ENCODE results near the gene TSPAN31. TPM values are rescaled to one million over a fixed set of nuclear protein-coding genes. Genes with fewer than 3 reads are reported as not detected.

The TSPAN31 gene
- polyA plus RNA-seq, 2 of the 4 experiments (the other 2 are of a cell fraction) = 20.6 to 51.9 TPM

DNA sequence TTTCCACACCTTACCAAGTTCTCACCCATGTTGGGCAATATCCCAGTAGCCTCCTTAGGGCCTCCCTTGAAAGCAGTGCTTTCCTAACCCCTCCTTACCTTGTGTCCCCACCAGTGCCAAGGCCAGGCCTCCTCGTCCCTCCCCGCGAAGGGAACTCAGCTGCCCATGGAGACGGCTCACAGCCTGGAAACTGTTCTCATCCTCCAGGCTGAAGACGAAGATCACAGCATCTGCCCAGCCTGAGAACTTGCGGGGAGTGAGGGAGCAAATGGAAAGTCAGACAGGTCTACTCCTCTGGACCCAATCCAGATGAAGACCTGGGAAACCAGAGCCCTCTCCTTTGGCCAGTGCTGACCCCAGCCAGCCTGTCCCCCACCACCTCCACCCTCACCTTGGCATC is 10.9 kb upstream of the TSPAN31 start:
- H3K27ac ChIP-seq = no peak overlapping the region
- H3K9me3 ChIP-seq = no peaks in the 10 kb centered on the region
- no peak overlapping the region for H3K4me3 ChIP-seq
- WGBS (ENCODE audit: missing lambda C conversion rate) = 63% methylated on average over 6 of the region's 6 CpGs
- ATAC-seq = no peak
- TF ChIP-seq ZSCAN20 (CRISPR knock-in tag; IDR thresholded peaks at IDR 0.05) (no peak), EHMT2 (IDR thresholded peaks at IDR 0.05; ENCODE audit: low read depth) (no peak), CHD2 (IDR thresholded peaks at IDR 0.05; ENCODE audit: low read length, partially characterized antibody) (no peak), MAZ (IDR thresholded peaks at IDR 0.05; ENCODE audit: borderline replicate concordance, low read depth, low read length) (no peak), NFE2L2 (conservative IDR thresholded peaks at IDR 0.05; ENCODE audit: low read length) (no peak), EP300 (IDR thresholded peaks at IDR 0.05) (no peak), FOSB (CRISPR knock-in tag; IDR thresholded peaks at IDR 0.05) (no peak)
- POLR2A ChIA-PET = interaction anchor here (0.5 kb wide), 1 partner anchor 171 kb away, joined by 4 read pairs; no protein-coding TSS in a partner anchor
- FAIRE-seq = no peak
- H3K4me2 ChIP-seq = no peak overlapping the region
- peaks cover 25% of the 10 kb centered on the region for H3K4me1 ChIP-seq
- DNase-seq (ENCODE audit: low read depth in 1 of 2, low spot score in 1 of 2) = no peak
- CTCF ChIA-PET = interaction anchor here (1.0 to 10.7 kb wide), 7 partner anchors 10 to 181 kb away, joined by 3 to 242 read pairs (median 3); partner anchors contain the start of genes B4GALNT1 and TSPAN31

DNA sequence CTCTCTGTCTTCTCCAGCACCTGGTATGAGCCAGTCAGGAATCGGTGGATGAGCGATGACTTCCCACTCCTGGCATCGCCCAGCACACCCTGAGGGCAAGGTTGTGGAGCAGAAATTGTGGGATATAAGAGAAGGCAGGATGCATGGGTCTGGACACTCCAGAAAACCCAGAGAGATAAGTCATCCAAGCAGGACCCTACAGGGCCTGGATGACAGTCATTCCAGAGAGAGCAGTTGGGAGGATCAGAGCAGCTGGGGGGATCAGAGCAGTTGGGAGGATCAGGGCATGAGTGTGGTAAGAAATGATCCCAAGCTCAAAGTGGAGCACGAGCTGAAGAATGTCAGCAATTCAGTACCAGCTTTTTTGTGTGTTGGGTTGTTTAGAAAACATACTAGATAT is 10.2 kb upstream of the TSPAN31 start:
- ChIA-PET POLR2A (interaction anchor here (1.9 kb wide), 1 partner anchor 8 kb away, joined by 14 read pairs; no protein-coding TSS in a partner anchor), CTCF (interaction anchor here (1.0 to 10.7 kb wide), 7 partner anchors 10 to 151 kb away, joined by 3 to 242 read pairs (median 8); partner anchors contain the start of genes B4GALNT1, OS9 and TSPAN31)
- FAIRE-seq = no peak
- no peak for ATAC-seq
- Histone ChIP-seq H3K27ac (no peak overlapping the region), H3K4me3 (no peak overlapping the region), H3K4me2 (no peak overlapping the region), H3K4me1 (peaks cover 27% of the 10 kb centered on the region), H3K9me3 (no peaks in the 10 kb centered on the region)
- DNase-seq (ENCODE audit: low read depth in 1 of 2, low spot score in 1 of 2) = no peak
- TF ChIP-seq ZFP36 (IDR thresholded peaks at IDR 0.05; ENCODE audit: borderline replicate concordance, partially characterized antibody) = no peak
- no peak for TF ChIP-seq NFE2L2 (conservative IDR thresholded peaks at IDR 0.05; ENCODE audit: low read length)
- TF ChIP-seq CEBPB (IDR thresholded peaks at IDR 0.05) = no peak
- TF ChIP-seq SREBF2 (IDR thresholded peaks at IDR 0.05) = no peak
- no peak for TF ChIP-seq MAFK (IDR thresholded peaks at IDR 0.05; ENCODE audit: partially characterized antibody)
- no peak for TF ChIP-seq EP300 (IDR thresholded peaks at IDR 0.05)
- no peak for TF ChIP-seq JUN (IDR thresholded peaks at IDR 0.05)
- no peak for TF ChIP-seq MYC (IDR thresholded peaks at IDR 0.05; ENCODE audit: borderline replicate concordance, low read length)
- TF ChIP-seq, protein P1, sequence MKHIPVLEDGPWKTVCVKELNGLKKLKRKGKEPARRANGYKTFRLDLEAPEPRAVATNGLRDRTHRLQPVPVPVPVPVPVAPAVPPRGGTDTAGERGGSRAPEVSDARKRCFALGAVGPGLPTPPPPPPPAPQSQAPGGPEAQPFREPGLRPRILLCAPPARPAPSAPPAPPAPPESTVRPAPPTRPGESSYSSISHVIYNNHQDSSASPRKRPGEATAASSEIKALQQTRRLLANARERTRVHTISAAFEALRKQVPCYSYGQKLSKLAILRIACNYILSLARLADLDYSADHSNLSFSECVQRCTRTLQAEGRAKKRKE (CRISPR knock-in tag; IDR thresholded peaks at IDR 0.05; ENCODE audit: low read depth) = no peak
- no peak for TF ChIP-seq NR3C1 (IDR thresholded peaks at IDR 0.05)
- 51% methylated on average over 4 of the region's 4 CpGs for WGBS (ENCODE audit: missing lambda C conversion rate)

DNA sequence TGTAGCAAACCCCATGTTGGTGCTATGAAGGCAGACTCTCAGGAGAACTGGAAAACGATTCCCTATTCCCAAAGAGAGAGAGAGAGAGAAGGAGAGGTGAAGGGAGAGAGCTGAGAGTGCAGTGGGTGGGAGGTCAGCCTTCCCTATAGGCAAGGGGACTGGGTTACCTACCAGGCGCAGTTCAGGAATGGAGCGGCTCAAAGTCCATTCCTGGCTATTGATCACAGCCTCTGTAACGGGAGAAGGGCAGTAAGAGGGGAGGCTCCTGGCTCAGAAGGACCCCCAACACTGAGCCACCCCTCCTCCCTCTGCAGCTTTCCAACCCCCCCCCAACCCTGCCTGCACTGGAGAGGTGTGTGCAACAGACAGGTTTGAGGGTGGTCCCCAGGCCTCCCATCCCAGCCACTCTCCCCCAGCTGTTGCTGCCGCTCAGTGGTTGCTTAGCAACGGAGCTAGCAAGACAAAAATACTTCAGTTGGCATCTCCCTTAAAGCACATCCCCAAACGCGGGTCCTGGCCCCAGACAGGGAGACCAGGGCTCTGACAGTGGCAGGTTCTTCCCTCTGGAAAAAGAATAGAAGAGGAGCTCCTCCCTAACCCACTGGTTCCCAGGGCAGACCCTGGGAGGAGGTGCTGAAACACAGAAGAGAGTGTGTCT is 9.5 kb upstream of the TSPAN31 start:
- no peaks in the 10 kb centered on the region for H3K9me3 ChIP-seq
- H3K4me1 ChIP-seq = peaks cover 27% of the 10 kb centered on the region
- H3K4me3 ChIP-seq = peak overlapping the region; percentile 60; the same call in 2 of the 3 replicates
- WGBS (ENCODE audit: missing lambda C conversion rate) = 43% methylated on average over 8 of the region's 8 CpGs
- ChIA-PET POLR2A (interaction anchor here (0.6 to 1.9 kb wide), 4 partner anchors 9 to 129 kb away, joined by 3 to 14 read pairs (median 3); no protein-coding TSS in a partner anchor), CTCF (interaction anchor here (0.6 to 10.7 kb wide), 21 partner anchors 9 to 275 kb away, joined by 3 to 242 read pairs (median 4); partner anchors contain the start of genes B4GALNT1, OS9, PIP4K2C and TSPAN31)
- ATAC-seq (peak; percentile 0 to 3; a peak in 3 of 6 replicates), DNase-seq (ENCODE audit: low read depth in 1 of 2, low spot score in 1 of 2) (no peak), FAIRE-seq (no peak)
- TF ChIP-seq HEYL (CRISPR knock-in tag; IDR thresholded peaks at IDR 0.05) (no peak), RAD21 (conservative IDR thresholded peaks at IDR 0.05 in 1 of 2, IDR thresholded peaks at IDR 0.05 in 1 of 2) (no peak), EP300 (IDR thresholded peaks at IDR 0.05) (no peak), FOSL2 (IDR thresholded peaks at IDR 0.05) (no peak), FOSL2 (CRISPR knock-in tag; IDR thresholded peaks at IDR 0.05) (no peak), JUN (IDR thresholded peaks at IDR 0.05) (no peak), NR3C1 (IDR thresholded peaks at IDR 0.05) (no peak), KDM1A (IDR thresholded peaks at IDR 0.05; ENCODE audit: low read depth) (no peak), PHF8 (IDR thresholded peaks at IDR 0.05; ENCODE audit: borderline replicate concordance, low read depth) (no peak), FOSB (CRISPR knock-in tag; IDR thresholded peaks at IDR 0.05) (no peak), NPAS2 (CRISPR knock-in tag; IDR thresholded peaks at IDR 0.05; ENCODE audit: borderline replicate concordance) (no peak), MYC (IDR thresholded peaks at IDR 0.05; ENCODE audit: borderline replicate concordance, low read length) (no peak)
- TF ChIP-seq, protein P2, sequence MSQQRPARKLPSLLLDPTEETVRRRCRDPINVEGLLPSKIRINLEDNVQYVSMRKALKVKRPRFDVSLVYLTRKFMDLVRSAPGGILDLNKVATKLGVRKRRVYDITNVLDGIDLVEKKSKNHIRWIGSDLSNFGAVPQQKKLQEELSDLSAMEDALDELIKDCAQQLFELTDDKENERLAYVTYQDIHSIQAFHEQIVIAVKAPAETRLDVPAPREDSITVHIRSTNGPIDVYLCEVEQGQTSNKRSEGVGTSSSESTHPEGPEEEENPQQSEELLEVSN (IDR thresholded peaks at IDR 0.05; ENCODE audit: borderline replicate concordance, low read depth) = no peak
- TF ChIP-seq, protein P1 (CRISPR knock-in tag; IDR thresholded peaks at IDR 0.05; ENCODE audit: low read depth) = no peak
- TF ChIP-seq, protein P3, sequence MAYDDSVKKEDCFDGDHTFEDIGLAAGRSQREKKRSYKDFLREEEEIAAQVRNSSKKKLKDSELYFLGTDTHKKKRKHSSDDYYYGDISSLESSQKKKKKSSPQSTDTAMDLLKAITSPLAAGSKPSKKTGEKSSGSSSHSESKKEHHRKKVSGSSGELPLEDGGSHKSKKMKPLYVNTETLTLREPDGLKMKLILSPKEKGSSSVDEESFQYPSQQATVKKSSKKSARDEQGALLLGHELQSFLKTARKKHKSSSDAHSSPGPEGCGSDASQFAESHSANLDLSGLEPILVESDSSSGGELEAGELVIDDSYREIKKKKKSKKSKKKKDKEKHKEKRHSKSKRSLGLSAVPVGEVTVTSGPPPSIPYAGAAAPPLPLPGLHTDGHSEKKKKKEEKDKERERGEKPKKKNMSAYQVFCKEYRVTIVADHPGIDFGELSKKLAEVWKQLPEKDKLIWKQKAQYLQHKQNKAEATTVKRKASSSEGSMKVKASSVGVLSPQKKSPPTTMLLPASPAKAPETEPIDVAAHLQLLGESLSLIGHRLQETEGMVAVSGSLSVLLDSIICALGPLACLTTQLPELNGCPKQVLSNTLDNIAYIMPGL (CRISPR knock-in tag; IDR thresholded peaks at IDR 0.05; ENCODE audit: borderline replicate concordance) = no peak
- H3K4me2 ChIP-seq = peak overlapping the region; percentile 100
- H3K27ac ChIP-seq = no peak overlapping the region

Data from A549 (cell line).